ENCODE results near the gene HLA-DPB1. TPM values are rescaled to one million over a fixed set of nuclear protein-coding genes. Genes with fewer than 3 reads are reported as not detected.

HLA-DPB1 gene
- total RNA-seq, 1 donor from 2014 or later = 2.4 TPM

DNA sequence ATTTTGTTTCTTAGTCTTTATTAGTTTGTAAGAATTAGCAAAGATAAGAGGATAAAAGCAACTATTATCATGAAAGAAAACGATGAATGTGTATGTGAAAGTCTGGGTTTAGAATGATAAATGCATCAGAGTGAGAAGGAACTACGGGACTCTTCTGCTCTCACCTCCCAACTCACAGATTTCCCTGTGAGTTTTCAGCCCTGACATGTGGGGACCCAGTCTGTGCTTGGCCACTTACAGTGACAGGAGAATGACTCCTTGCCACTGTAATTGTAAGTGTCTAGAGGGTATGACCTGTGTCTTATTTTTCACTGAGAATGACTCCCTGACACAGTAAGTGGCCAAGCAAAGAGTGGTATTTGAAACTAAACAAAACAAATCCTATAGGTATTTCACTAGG is 4.9 kb upstream of the HLA-DPB1 start:
- DNase-seq (ENCODE audit: extremely low read depth, low read depth, low spot score) = no peak

DNA sequence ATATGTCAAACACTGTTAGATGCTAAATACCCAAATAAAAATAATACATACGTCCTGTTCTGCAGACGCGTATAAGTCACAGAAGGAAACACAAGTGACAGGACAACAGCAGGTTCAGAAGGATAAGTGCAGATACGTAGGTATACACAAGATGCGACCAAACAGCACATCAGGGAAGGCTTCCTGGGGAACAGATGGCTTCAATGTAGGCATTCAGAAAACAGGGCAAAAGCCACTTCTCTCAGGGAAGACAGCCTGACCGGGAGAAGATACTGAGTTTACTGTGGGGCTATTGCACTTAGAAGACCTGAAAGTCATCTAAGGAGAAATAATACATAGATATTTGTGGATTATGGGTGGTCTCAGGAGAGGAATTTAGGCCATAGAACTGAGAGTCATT is 4.2 kb upstream of the HLA-DPB1 start:
- no peak for DNase-seq (ENCODE audit: extremely low read depth, low read depth, low spot score)

DNA sequence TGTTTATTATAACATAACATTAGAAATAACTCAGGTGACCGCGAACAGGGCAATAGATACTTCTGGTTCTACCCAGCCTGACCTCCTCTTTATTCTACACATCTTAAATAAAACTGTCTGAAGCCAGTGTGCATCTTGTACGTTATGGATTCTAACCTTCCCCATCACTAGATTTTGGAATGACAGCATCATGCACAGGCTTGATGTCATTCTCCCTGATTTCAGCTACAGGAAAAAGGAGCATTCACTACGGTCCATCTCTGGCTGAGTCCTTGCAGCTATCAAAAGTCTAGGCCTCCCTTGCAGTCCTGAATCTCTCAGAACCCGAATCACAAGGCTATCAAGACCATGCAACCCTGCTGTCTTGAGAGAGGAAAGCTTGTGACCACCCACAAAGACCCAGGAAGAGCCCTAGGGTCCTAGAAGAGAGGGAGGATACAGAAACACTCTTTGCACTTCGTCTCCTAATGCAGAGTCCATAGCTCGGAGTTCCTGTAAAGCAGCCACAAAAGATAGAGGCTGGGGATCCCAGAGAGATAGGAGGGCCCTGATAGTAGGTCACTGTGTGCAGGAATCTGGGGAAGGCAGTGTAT is 3.2 kb upstream of the HLA-DPB1 start:
- DNase-seq (ENCODE audit: extremely low read depth, low read depth, low spot score) = no peak

DNA sequence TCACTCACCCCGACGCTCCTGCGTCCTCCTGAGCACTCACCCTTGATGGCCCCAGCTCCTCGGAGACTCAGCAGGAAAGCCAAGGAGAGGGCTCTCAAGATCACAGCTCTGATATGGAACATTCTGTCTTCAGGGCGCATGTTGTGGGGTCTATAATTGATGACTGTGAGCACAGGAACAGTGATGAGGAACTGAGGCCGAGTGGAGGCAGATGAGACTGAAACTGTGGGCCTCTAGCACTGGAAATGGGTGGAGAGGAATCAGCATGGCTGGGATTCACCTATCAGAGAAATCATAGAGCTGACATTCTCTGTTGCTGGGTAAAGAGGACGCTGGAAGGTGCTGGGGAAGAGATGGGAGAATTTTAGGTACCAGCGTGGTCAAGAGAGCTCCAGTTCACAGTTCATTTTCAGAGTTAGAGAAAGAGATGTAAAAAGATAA is 2.3 kb upstream of the HLA-DPB1 start, which contains the start of gene HLA-DPA1:
Gene HLA-DPA1, minus strand, starts transcription at position 219 of the 441 bp plus-strand sequence.
- DNase-seq (ENCODE audit: extremely low read depth, low read depth, low spot score) = no peak

DNA sequence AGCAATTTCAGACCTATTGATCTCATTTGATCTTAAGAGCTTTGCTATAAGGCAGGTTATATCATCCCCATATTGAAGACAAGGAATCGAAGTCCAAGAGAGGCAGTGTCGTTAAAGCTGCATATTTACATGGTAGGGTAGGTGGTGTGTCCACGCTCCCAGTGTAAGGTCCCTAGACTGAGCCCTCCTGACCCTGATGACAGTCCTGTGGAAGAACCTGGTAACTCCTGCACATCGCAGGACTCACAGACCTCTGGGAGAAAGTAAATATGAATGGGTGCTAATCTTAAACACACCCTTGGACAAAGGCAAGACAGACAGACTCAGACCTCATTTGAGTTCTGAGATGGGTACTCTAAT is 602 bp upstream of the HLA-DPB1 start:
- DNase-seq (ENCODE audit: extremely low read depth, low read depth, low spot score) = no peak

DNA sequence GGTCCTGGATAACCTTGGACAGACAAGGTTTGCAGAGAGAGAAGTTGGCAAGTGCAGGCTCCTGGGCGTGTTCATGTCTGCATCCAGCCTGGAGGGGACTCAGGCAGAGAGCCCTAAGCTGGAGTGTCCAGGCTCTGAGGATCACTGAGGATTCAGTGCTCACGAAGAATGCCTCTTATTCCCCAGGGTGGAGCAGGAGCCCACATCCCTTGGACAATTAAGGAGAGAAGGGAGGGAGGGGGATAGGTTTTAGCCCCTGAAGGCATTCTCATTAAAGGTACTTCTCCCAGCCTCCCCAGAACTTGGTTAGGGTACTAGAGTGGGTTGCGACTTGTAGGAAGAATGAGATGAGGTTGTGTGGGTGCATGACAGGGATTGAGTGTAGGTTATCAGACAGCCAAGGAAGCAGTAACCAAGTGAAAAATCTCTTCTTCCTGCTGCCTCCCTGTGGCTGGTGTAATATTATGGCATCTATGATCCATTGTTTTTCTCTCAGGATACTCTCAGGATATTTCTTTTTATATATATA is 680 bp downstream of the HLA-DPB1 start:
- DNase-seq (ENCODE audit: extremely low read depth, low read depth, low spot score) = no peak

DNA sequence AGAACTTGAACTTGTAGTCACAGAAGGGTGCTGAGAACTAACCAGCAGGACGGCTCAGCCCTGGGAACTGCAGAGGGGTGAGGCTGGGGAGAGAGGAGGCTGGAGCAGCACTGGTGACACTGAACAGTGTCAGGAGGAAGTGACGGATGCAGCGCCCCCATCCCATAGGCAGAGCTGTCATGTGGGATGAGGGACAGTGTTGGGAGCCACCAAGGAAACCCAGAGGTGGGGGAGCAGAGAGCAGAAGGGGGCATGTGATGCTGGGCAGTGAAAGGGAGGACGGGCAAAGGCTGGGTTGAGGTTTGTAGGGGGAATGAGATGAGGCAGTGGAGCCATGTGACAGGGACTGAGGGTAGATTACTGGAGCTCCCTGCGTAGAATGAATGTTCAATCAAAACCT is 2.1 kb downstream of the HLA-DPB1 start:
- DNase-seq (ENCODE audit: extremely low read depth, low read depth, low spot score) = no peak

DNA sequence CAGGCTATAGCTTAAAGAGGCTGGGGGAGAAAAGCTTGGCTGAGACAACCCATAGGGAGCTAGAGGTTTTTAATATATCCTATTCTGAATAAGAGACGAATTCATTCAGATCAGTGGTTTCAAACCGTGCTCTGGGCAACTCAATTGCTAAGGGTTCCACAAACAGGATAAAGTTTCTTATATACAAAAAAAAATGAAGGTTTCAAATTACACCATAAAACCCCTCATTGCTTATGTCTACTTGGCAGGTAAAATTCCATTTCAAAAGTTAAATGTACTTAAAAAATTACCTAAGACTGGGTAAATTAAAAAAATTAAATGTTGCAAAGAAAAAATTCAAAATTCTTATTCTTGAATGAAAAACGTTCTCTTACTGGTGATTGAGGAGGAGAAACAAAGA is 2.7 kb downstream of the HLA-DPB1 start:
- no peak for DNase-seq (ENCODE audit: extremely low read depth, low read depth, low spot score)

DNA sequence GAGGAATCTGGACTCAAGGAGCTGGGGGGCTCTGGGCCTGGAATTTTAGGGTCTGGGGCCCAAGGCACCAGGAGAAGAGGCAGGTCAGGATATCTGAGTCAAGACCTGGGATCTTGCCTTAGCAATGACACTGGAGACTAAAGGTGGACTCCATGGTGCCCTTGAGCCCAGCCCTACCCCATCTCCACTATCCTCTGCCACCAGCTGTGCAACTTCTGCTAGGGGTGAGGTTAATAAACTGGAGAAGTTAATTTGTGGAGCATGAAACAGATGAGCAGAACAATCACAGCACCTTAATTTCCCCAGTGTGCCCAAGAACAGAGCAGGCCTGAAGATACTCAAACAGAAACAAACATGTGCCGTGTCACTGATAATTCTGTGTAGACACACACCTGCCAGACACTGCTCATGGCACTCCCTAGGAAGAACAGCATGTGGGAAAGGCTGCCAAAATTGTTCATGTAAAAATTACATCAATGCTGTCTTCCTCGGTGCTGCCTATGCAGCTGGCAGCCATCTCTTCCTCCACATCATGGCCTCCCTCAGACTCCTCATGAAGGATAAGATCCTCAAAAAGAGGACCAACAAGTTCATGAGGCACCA is 3.2 kb downstream of the HLA-DPB1 start:
- DNase-seq (ENCODE audit: extremely low read depth, low read depth, low spot score) = no peak

DNA sequence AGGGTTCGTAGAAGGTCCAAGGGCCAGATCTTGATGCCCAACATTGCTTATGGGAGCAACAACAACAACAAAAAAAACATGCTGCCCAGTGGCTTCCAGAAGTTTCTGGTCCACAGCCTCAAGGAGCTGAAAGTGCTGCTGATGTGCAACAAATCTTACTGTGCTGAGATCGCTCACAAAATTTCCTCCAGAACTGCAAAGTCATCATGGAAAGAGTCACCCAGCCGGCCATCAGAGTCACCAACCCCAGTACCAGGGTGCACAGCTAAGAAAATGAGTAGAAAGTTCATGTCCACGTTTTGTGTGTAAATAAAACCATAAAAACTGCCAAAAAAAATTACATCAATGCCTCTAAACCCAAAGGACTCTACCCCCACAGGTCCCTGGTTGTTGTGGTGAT is 3.8 kb downstream of the HLA-DPB1 start:
- DNase-seq (ENCODE audit: extremely low read depth, low read depth, low spot score) = no peak

DNA sequence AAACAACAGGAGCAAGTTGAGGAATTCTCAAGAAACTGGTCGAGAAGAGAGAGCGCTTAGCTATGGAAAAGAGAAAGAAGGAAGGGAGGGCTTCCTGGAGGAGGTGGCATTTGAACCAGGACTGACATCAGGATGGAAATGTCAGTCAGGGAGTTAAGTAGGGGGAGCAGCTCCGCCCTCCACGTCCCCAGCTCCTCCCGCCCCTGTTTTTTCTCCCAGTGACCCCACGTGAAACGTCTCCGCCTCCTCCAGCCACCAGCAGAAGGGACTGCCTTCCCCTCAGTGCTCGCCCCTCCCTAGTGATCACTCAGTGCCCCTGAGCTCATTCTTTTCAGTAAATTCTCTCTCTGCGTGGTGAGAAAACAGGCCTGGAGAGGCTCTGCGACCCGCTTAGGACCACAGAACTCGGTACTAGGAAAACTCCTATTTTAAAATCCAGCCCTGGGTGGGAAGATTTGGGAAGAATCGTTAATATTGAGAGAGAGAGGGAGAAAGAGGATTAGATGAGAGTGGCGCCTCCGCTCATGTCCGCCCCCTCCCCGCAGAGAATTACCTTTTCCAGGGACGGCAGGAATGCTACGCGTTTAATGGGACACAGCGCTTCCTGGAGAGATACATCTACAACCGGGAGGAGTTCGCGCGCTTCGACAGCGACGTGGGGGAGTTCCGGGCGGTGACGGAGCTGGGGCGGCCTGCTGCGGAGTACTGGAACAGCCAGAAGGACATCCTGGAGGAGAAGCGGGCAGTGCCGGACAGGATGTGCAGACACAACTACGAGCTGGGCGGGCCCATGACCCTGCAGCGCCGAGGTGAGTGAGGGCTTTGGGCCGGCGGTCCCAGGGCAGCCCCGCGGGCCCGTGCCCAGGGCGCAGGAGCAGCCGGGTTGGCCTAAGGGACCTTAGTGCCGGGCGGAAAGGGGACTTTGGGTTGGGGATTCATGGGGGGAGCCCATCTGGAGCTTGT is 4.6 kb downstream of the HLA-DPB1 start:
- DNase-seq (ENCODE audit: extremely low read depth, low read depth, low spot score) = no peak

DNA sequence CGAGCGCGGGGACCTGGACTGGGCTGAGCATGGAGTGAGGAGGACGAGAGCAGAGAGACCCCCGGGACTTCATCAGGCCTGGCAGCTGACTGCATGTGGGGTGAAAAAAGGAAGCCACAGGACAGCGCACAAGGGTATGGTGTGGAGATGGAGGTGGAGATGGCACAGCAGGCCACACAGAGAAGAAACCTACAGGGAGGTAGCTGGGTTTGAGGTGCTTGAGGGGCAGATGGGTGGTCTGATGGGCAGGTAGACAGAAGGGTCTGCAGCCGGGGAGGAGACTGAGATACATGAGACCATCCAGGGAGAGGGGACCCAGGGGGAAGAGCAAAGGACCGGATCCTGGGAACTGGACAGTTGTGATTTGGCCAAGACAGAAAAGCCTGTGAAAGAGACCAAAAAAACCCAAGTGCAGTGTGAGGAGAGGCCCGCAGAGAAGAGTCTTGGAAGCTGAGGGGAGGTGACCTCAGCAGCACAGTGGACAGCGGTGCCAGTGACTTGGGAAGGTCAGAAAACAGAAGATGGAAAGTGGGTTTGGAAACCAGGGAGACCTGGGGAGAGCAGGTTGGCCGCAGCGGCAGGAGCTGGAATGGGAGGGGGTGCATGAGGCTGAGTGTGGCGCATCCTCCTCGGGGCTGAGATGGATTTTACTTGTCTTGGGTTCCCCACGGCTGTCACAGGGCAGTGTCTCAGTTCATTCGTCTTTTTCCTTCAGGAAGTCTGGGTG is 5.5 kb downstream of the HLA-DPB1 start:
- no peak for DNase-seq (ENCODE audit: extremely low read depth, low read depth, low spot score)

DNA sequence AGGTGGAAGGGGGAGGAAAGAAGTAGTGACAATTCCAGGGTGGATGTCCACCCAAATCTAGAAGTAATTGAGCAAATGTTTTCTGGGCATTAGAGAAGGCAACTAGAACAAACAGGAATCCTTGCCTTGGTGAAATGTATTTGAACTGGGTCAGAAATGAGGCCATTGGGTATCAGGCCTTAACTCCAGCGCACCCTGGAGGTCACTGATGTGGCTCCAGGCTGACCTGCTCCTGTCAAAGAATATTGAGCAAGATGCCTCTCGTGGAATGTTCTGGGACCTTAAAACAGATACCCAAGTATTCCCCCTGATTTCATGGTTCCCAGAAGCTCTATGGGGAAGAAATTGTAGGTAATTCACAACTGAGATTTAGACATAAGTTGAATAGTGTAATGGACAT is 6.9 kb downstream of the HLA-DPB1 start:
- DNase-seq (ENCODE audit: extremely low read depth, low read depth, low spot score) = no peak

DNA sequence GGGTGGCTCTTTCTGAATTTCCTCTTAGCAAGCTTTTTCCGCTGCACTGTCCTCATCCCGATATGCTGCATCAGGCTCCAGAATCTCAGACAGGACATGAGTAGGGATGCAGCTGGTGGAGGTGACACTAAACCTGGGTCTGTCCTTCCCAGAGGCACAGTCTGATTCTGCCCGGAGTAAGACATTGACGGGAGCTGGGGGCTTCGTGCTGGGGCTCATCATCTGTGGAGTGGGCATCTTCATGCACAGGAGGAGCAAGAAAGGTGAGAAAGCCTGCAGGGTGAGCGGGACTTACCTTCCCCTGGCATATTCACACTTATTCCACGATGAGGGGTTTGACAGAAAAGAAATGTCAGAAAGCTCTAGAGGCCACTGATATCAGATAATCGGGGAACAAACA is 9.8 kb downstream of the HLA-DPB1 start:
- DNase-seq (ENCODE audit: extremely low read depth, low read depth, low spot score) = no peak

DNA sequence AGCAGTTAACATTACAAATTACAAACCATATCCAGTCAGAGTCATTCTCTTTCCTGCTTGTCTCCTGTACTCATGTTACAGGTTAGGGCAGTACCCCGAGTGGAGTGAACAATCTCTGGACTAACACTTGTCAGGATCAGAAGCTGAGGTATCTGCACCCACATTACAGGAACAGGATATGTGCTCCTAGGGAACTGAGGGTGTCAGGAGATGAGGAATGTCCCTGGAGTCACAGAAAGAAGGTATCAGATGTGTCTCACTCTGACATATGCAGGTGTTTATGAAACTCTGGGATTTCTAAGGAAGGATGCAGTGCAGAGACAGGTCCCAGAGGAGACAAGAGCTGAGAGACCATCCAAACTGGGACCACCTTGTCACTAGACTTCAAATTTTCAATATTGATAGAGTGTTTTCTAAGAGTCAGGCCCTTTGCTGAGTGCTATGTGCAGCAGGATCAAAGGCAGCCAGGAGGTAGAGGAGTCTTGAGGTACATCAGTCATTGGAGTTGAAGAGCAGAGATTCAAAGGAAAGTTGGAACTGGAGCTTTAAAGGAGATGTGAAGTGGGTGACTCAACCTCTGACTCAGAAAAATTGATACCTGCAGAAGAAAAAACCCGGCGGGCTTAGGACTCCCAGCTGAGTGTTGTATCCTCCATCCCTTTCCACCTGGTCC is 12.6 kb downstream of the HLA-DPB1 start:
- DNase-seq (ENCODE audit: extremely low read depth, low read depth, low spot score) = no peak

DNA sequence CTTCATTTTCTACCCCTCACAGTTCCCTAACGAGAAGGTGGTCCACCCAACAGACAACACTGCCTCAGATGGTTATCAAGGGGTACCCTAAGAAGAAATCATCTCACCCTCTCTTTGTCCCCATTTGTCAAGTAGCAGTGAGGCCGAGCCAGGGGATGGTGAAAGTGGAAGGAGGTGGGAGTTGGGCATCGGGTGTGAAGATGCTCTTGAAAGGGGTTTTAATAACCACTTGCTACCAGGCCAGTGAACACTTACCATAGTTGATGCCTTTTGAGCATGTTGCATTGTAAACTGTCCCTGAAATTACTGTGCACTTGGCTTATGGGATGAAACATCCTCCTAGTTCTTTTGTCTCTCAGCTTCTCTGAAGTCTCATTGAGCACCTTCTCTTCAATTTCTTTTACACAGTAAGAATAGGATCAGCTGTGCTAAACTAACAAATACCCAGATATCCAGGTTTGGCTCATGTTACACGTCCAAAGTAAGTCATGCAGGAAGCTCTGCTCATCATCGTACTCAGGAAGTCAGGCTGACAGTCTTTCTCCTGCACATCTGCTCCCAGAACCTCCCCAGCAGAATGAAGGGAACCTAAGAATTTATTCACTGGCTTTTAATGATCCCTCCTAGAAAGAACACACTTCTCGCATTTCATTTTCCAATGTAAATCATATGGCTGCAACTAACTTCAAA is 13.3 kb downstream of the HLA-DPB1 start:
- DNase-seq (ENCODE audit: extremely low read depth, low read depth, low spot score) = no peak

DNA sequence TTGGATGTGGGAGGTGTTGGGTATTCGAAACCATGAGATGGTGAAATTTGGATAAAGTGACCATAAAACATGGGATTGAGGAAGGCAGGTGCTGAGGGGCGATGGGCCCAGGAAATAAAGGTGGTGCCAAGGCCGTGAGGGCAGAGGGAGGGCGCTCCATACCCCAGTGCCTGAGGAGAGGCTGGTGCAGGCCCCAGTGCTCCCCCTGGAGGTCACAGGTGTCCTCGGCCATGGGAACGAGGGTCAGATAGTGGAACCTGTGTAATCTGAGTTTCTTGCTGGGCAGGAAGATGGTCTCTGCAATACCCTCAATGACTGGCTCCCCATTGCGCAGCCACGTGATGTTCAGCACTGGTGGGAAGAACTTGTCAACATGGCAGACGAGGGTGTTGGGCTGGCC is 16.2 kb downstream of the HLA-DPB1 start:
- no peak for DNase-seq (ENCODE audit: extremely low read depth, low read depth, low spot score)

DNA sequence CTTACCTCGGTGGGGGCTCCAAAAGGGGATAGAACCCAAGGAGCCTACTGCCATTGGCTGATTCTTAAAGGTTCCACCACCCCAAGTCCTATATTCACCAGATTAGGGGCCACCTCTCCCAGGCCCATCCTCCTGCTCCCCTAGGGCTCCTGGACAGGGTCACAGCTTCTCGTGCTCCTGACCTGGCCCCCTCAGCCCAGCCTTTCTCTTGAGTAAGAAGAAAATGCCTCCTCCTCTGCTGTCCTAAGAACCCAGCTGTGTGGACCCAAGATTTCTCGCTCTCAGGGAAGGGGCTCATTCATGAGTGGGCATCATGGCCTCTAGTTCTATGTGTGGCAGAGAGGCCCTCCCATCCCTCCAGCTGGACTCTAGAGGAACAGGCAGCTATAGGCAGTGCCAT is 16.6 kb downstream of the HLA-DPB1 start:
- DNase-seq (ENCODE audit: extremely low read depth, low read depth, low spot score) = no peak

DNA sequence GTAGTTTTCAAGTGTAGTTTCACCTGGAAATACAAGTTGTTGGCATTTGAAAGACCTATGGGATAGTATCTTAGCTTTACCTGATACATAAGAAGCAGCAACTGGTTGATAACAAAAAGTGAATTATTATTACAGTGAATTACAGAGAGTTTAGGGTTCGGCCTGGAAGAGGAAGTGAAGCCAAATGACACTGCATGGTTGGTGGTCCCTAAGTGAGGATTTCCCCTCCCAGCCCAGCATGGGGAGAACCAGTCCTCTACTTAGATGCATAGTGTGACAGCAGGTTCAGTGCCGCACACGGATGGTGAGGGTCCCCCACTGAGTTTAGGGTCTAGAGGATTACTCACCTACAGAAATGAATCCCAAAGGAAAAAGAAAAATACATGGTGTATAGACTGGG is 18.1 kb downstream of the HLA-DPB1 start:
- DNase-seq (ENCODE audit: extremely low read depth, low read depth, low spot score) = no peak

DNA sequence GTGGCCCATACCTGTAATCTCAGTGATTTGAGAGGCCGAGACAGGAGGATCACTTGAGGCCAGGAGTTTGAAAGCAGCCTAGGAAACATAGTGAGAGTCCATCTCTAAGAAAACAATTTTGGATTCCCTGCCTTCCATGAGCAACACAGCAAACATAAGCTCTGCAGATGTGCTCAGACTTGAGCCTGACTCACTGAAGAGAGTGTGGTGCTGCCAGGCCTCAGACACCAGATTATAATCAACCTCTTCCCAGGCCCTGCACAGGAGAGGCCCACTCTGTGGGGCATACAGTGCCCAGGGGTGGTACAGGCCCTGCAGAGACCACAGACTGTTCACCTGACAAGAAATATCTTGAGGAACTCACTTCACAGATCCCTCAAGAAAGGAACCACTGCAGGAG is 19.9 kb downstream of the HLA-DPB1 start:
- no peak for DNase-seq (ENCODE audit: extremely low read depth, low read depth, low spot score)
